HS-5 (cell line): ENCODE measurements around the gene APBA2.

Experiments
- DNase-seq: peaks from one replicate; pipeline ENCODE4 v3.0.0-alpha.2; 2012; ENCODE audit warnings: low read depth

APBA2 gene

GRCh38 chr15:28983432-28984311 lies 97.9 kb downstream of the APBA2 start:
- DNase-seq, result no peak

- no peak for DNase-seq
These were observed 98.9 kb downstream of the APBA2 start for GRCh38 chr15:28984421-28985315.

DNA sequence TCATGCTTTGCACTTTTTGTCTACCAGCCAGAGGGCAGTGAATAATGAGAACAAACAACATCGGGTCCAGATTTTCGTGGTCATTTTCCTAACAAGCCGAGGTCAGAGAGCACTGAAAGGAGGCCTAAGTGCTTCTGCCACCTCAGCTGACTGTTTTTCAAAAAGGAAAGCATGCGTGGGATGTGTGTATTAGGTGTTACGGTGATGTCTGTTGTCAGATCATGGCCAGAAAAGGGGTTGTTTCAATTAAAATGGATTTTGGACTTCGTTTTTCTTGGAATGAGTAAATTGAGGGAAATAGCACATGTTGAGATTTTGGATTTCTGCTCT lies 99.5 kb downstream of the APBA2 start:
- DNase-seq, result no peak

- no peak for DNase-seq
These were observed 99.9 kb downstream of the APBA2 start for GRCh38 chr15:28985691-28986090.

DNA sequence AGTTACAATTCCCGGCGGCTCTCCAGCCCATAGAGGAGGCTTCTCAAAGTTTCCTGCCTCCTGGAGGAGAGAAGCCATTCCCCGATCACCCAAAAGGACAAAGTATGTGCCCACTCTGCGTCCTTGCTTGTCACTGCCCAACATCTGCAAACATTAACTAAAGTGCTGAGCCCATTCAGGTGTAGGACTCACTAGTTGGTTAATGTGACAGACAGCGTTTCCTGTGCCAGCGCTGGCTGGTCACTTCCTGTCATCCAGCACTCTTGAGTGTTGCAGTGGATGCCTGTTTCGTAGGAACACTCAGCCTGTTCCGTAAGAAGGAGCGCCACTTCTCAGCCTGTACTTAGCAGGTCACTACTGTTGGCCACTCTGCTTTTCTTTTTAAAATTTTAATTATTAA lies 100.3 kb downstream of the APBA2 start:
- DNase-seq, result no peak

GRCh38 chr15:28986726-28987125 lies 101.0 kb downstream of the APBA2 start:
- no peak for DNase-seq

GRCh38 chr15:28987337-28987736 lies 101.6 kb downstream of the APBA2 start:
- no peak for DNase-seq

DNA sequence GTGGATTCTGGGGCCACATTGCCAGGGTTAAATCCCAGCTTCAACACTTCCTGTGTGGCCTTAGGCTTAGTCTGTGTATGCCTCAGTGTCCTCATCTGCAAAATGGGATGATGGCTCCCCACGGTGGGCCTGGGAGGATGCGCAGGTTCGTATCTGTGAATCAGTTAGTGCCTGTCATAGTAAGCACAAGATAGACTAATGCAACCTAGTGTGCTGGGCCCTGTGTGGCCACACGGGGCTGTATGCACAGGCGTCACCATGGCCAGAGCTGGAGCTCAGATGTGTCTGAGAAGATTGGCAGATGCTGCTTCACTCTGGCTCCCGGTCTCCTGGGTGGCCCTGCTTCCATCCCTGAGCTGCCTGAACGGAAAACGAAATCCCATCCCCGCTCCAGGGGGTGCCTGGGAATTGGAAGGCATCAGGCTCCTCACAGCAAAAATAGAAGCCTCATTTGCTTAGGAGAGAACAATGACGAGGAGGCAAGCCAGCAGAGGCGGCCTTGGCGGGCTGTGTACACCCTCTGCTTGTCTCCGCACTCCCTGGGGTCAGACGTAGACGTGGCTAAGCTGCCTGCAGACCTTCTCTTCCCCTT lies 103.6 kb downstream of the APBA2 start:
- DNase-seq, result no peak

GRCh38 chr15:28989896-28990295 lies 104.1 kb downstream of the APBA2 start:
- DNase-seq, result no peak

DNA sequence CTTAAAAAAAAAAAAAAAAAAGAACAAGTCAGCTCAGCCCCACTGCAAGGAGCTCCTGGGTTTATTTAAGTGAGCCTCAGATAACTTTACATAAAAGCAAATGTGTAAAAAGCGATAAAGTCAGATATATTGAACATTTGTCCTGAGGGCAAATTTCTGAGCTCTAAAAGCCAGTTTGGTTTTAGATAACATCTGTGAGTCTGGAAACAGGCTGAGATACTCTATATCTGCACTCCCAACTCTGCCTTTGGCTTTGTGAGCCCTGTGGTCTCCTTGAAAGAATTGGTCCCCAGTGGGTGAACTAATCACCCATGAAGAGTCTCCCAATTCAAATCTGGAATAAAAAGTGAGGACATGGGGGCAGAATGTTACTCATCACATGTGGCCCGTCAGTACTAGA lies 104.6 kb downstream of the APBA2 start:
- DNase-seq, result no peak

- DNase-seq, result no peak
These were observed 105.7 kb downstream of the APBA2 start for GRCh38 chr15:28991236-28992171.

DNA sequence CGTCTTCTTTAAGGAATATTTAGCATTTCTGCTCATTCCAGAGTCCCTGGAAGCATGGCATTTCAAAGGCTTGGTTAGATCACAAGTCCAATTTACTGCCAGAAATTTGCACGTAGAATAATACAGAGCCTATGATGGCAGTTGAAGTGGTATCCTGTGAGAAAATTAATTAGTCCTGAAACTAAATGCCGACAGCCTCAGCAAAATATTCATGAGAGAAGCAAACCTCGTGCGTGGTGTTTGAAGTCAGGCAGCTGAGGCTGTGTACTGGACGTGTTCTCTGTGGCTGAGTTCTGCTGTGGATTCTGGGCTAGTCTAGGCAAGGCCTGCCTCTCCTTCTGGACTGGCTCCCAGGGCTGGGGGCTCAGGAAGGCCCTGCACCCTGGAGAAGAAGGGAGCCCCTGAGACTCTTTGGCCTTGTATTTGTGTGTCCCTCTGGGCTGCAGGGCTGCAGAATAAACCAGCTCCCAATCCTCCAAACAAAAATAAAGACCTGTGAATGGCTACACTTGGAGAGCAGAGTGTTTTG lies 106.6 kb downstream of the APBA2 start:
- no peak for DNase-seq

DNA sequence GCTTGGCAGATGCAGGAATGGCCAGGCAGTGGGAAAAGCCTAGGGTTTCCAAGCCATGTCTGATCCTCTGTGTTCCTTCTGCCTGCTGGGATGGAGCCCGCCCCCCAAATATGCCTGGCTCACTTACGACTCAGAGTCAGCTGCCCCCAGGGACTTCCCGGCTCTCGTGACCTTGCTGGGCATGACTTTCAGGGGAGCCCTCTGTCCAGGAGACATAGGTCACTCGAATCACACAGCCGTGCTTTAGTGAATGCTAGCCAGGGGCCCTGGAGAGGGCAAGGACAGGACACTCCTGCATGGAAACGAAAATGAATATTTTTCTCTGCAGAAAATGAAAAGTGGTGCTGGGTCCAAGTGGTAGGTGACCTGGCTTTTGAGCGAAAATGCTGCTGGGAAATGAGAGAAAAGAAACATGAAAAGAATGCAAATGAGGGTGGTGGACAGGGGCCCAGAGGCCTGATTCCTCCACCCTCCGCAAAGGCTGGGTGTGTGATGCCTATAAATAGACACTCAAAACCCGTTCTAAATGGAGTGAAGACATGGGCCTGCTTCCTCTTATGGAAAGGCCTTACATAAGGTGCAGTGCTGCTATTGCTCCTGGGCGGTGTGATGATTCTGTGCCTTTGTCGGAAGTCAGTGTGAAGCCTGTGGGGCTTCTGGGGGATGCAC lies 107.4 kb downstream of the APBA2 start:
- DNase-seq, result no peak

- no peak for DNase-seq
These were observed 107.9 kb downstream of the APBA2 start for GRCh38 chr15:28993720-28994053.

GRCh38 chr15:28994142-28994830 lies 108.5 kb downstream of the APBA2 start:
- DNase-seq, result no peak

DNA sequence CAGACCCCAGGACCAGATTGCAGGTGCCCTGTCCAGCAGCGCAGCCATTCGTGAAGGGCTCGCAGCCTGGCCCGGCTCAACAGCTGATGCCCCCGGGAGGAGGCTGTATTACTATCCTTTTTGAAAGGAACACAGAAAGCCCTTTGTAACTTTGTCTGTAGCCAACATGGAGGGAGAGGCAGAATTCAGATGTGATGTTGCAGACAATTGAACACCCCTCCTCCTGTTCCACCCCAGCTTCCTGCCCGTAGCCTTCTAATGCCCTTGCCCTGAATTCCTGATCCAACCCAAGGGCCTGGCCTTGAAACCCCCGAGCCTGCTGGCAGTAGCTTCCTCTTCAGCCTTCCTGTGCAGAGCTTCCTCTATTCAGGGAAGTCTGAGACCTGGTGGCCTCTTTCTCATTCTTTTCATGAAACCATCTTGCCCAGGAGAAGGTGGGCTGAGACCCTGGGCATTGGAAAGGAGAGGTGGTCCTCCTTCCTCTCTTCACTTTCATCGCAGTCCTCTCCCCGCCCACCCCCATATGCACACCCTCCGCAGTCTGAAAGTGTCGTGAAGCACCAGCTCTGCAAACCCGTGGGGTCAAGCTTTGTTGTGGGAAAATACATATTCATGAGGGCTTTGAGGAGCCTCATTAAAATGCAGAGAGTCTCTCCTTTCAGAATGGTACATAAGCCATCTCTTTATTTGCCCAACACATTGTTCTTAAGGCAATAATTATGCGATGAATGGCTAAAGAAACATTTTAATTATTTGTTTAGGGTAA lies 109.2 kb downstream of the APBA2 start:
- DNase-seq, result no peak

GRCh38 chr15:28995705-28996104 lies 109.9 kb downstream of the APBA2 start:
- no peak for DNase-seq

GRCh38 chr15:28996289-28996688 lies 110.5 kb downstream of the APBA2 start:
- DNase-seq, result no peak

DNA sequence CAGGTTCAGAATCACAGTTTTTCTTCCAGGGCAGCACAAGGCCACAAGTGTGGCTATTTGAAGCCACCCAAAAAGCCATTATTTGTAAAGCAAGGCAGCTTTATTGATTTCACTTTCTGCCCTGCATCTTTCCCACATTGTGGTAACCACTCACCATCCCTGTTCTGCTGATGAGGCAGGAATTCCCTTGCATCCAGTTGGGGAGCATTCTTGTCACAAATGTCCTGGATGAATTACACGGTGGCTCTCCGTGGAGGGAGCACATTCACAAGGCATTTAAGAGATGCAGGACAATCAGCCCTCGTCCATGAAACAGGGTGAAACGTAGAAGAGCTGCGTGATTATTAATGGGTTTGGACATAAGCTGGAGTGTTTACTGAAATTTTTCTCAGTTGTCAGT lies 111.2 kb downstream of the APBA2 start:
- DNase-seq, result no peak

GRCh38 chr15:28997791-28998190 lies 112.0 kb downstream of the APBA2 start:
- DNase-seq, result no peak
